Measurements from ENCODE around the gene TRPM5. TPM values are rescaled to one million over a fixed set of nuclear protein-coding genes. Genes with fewer than 3 reads are reported as not detected.

The TRPM5 gene
- total and polyA plus RNA-seq, 2 of the 4 experiments (the other 2 are of a cell fraction): not detected

GRCh38 chr11:2464451-2465165 is 20.3 kb upstream of the TRPM5 start:
- ChIA-PET CTCF (no interaction called here), POLR2A (ENCODE audit: unreplicated experiment) (no interaction called here)
- ATAC-seq (ENCODE audit: low read depth) (no peak), DNase-seq (no peak)
- Histone ChIP-seq H4K91ac (ENCODE audit: insufficient read depth, low read depth, low read length) (no peak overlapping the region), H3K4me1 (ENCODE audit: control insufficient read depth, insufficient read depth, low read length) (no peaks in the 10 kb centered on the region), H3K56ac (ENCODE audit: extremely low read depth, insufficient read depth, low read length) (no peak overlapping the region), H4K8ac (ENCODE audit: low read depth in 2 of 2, low read length in 2 of 2) (no peak overlapping the region), H3K14ac (replicated peaks; ENCODE audit: low read depth, low read length) (no peak overlapping the region), H2BK5ac (ENCODE audit: low read depth, low read length, poor library complexity, severe bottlenecking) (no peak overlapping the region), H3K27me3 (ENCODE audit: control insufficient read depth, insufficient read depth, low read length) (peaks cover 37% of the 10 kb centered on the region; the same call in 1 of the 2 replicates), H4K5ac (ENCODE audit: low read depth, low read length) (no peak overlapping the region), H2AFZ (replicated peaks; ENCODE audit: low read length, poor library complexity) (no peak overlapping the region), H2BK15ac (ENCODE audit: low read depth, low read length) (no peak overlapping the region), H3K9me1 (ENCODE audit: insufficient read depth, low read length) (no peaks in the 10 kb centered on the region), H3K4me2 (ENCODE audit: low read depth, low read length) (no peak overlapping the region), H3K18ac (ENCODE audit: low read depth, low read length) (no peak overlapping the region), H3K36me3 (ENCODE audit: control insufficient read depth, insufficient read depth, low read length) (no peaks in the 10 kb centered on the region), H2BK120ac (ENCODE audit: low read depth, low read length) (no peak overlapping the region), H3K27ac (ENCODE audit: insufficient read depth, low read length) (no peak overlapping the region), H2AK5ac (ENCODE audit: low read depth, low read length) (no peak overlapping the region), H3K23ac (ENCODE audit: low read depth, low read length) (no peak overlapping the region), H2BK20ac (ENCODE audit: low read depth, low read length) (no peak overlapping the region), H3K4ac (ENCODE audit: low read depth, low read length) (no peak overlapping the region), H3K79me1 (ENCODE audit: low read depth in 1 of 2, low read length in 2 of 2) (no peaks in the 10 kb centered on the region), H4K20me1 (ENCODE audit: insufficient read depth, low read length) (no peaks in the 10 kb centered on the region), H3K9ac (ENCODE audit: low read depth, low read length) (no peak overlapping the region), H3K4me3 (ENCODE audit: insufficient read depth, low read depth, low read length) (no peak overlapping the region), H3K9me3 (ENCODE audit: control insufficient read depth, insufficient read depth, low read length) (peaks cover 3% of the 10 kb centered on the region; the same call in 1 of the 2 replicates), H2AK9ac (replicated peaks; ENCODE audit: low read depth, low read length, poor library complexity) (no peak overlapping the region)
- dilution Hi-C loops (cut with HindIII; ENCODE audit: low sequenced_read_pairs, unreplicated experiment): no loop called here
- 44% methylated on average over 3 of the region's 13 CpGs; no CpG with 5 or more reads in 1 of the 2 experiments for WGBS, 2 experiments (ENCODE audit: extremely low coverage in 2 of 2, insufficient read length in 1 of 2)
- intact Hi-C loops (cut with micrococcal nuclease): no loop called here
- BruUV-seq (replicated peaks): no TSS peak
- in situ Hi-C loops (cut with MboI; ENCODE audit: low sequenced_read_pairs): no loop called here
- TF ChIP-seq MAZ (IDR thresholded peaks at IDR 0.05; ENCODE audit: borderline replicate concordance, low read depth, low read length): no peak
- TF ChIP-seq CEBPB (IDR thresholded peaks at IDR 0.05; ENCODE audit: low read depth, low read length): no peak
- no peak for TF ChIP-seq CTCF (conservative IDR thresholded peaks at IDR 0.05; ENCODE audit: low read depth, low read length)
- no peak for TF ChIP-seq USF2 (IDR thresholded peaks at IDR 0.05; ENCODE audit: low read depth, low read length)
- TF ChIP-seq CHD1 (IDR thresholded peaks at IDR 0.05; ENCODE audit: low read depth, low read length): no peak
- no peak for TF ChIP-seq SMC3 (IDR thresholded peaks at IDR 0.05; ENCODE audit: low read depth, low read length)
- TF ChIP-seq POLR2A (IDR thresholded peaks at IDR 0.05; ENCODE audit: low read depth, low read length): no peak
- no peak for TF ChIP-seq RCOR1 (IDR thresholded peaks at IDR 0.05; ENCODE audit: insufficient replicate concordance, low read length)
- no peak for TF ChIP-seq ELK1 (IDR thresholded peaks at IDR 0.05; ENCODE audit: borderline replicate concordance, low read depth, low read length)
- TF ChIP-seq FOS (IDR thresholded peaks at IDR 0.05; ENCODE audit: low read depth, low read length): no peak
- no peak for TF ChIP-seq MXI1 (IDR thresholded peaks at IDR 0.05; ENCODE audit: borderline replicate concordance, low read depth, low read length)
- TF ChIP-seq BHLHE40 (IDR thresholded peaks at IDR 0.05; ENCODE audit: low read depth, low read length): no peak
- no peak for TF ChIP-seq RFX5 (IDR thresholded peaks at IDR 0.05; ENCODE audit: low read depth, low read length)
